Tibial nerve (tissue), 4 donors: ENCODE data around the gene FBN2. TPM values are rescaled to one million over a fixed set of nuclear protein-coding genes. Genes with fewer than 3 reads are reported as not detected.
"Not testable (repeated sequence)": the region's sequence is repeated elsewhere in the genome, so short reads cannot be mapped to it uniquely, and the experiment has no call there.

ENCODE experiments used
- DNase-seq, 2 donors: peaks; one replicate each; pipeline ENCODE4 v3.0.0-alpha.2; 2019; ENCODE audit warnings: low spot score in 2 of 2
- H3K27ac ChIP-seq, 4 donors: fragments of 200-600 bp; sonication (generic) in 3 of 4; one replicate each; pipeline ENCODE4 v1.5.1; 2017 to 2019; ENCODE audit warnings: mild to moderate bottlenecking in 1 of 4
- H3K27me3 ChIP-seq, 2 donors: fragments of 200-600 bp; sonication (generic) in 1 of 2; one replicate each; pipeline versions ENCODE4 v1.5.1 to v1.6.0; 2017 to 2019
- H3K36me3 ChIP-seq, 3 donors: fragments of 200-600 bp; sonication (generic); one replicate each; pipeline ENCODE4 v1.5.1; 2018 to 2019
- H3K4me1 ChIP-seq, 4 donors: fragments of 200-600 bp; sonication (generic) in 3 of 4; one replicate each; pipeline ENCODE4 v1.5.1; 2017 to 2019
- H3K4me3 ChIP-seq, 4 donors: fragments of 200-600 bp; sonication (generic) in 3 of 4; one replicate each; pipeline ENCODE4 v1.5.1; 2017 to 2019; ENCODE audit warnings: mild to moderate bottlenecking in 1 of 4, moderate library complexity in 1 of 4
- H3K9me3 ChIP-seq, 4 donors: fragments of 200-600 bp; sonication (generic) in 3 of 4; one replicate each; pipeline ENCODE4 v1.5.1; 2017 to 2019
- EP300 ChIP-seq, 2 donors: sonication (generic); formaldehyde crosslinking; IDR thresholded peaks; one replicate each; pipeline ENCODE4 v1.6.1; 2017; ENCODE audit warnings: antibody characterized with exemption in 2 of 2, mild to moderate bottlenecking in 1 of 2
- POLR2A ChIP-seq, 2 donors: fragments of 450-650 bp; IDR thresholded peaks; one replicate each; pipeline ENCODE4 v1.6.1; 2017; ENCODE audit warnings: antibody characterized with exemption in 2 of 2, mild to moderate bottlenecking in 2 of 2, moderate library complexity in 2 of 2
- WGBS, 2 donors: methylation state at CpG; one replicate each; pipeline ENCODE4 v1.1.5; 2018; 5-methylcytosine and 5-hydroxymethylcytosine counted together
- total RNA-seq, 4 donors: library from RNA; depleted of rRNA; stranded (reverse); fragments of >200 nt; gene quantifications; one replicate each; pipeline ENCODE4 v1.1.0, GENCODE V29; 2016
- TF ChIP-seq, protein P1 (sequence below), 5 experiments: fragments of 200-600 bp in 3 of 5; fragments of 450-650 bp in 2 of 5; sonication (generic) in 3 of 5; IDR thresholded peaks; one replicate each; pipeline ENCODE4 v1.5.1; 2016 to 2019; ENCODE audit warnings: antibody characterized with exemption in 5 of 5, mild to moderate bottlenecking in 3 of 5, moderate library complexity in 2 of 5

Gene FBN2
- total RNA-seq, 4 donors from 2014 or later, result 1.2 to 6.3 (median 3.6) TPM

GRCh38 chr5:128408622-128409021 is 129.4 kb downstream of the FBN2 start:
- peaks cover 0 to 4% (median 0%) of the 10 kb centered on the region in 4 donors for H3K4me1 ChIP-seq
- H3K27me3 ChIP-seq, result no peaks in the 10 kb centered on the region
- no peaks in the 10 kb centered on the region for H3K9me3 ChIP-seq
- DNase-seq, result no peak
- TF ChIP-seq EP300 (IDR thresholded peaks at IDR 0.05) (no peak), POLR2A (IDR thresholded peaks at IDR 0.05) (no peak)
- TF ChIP-seq, protein P1, sequence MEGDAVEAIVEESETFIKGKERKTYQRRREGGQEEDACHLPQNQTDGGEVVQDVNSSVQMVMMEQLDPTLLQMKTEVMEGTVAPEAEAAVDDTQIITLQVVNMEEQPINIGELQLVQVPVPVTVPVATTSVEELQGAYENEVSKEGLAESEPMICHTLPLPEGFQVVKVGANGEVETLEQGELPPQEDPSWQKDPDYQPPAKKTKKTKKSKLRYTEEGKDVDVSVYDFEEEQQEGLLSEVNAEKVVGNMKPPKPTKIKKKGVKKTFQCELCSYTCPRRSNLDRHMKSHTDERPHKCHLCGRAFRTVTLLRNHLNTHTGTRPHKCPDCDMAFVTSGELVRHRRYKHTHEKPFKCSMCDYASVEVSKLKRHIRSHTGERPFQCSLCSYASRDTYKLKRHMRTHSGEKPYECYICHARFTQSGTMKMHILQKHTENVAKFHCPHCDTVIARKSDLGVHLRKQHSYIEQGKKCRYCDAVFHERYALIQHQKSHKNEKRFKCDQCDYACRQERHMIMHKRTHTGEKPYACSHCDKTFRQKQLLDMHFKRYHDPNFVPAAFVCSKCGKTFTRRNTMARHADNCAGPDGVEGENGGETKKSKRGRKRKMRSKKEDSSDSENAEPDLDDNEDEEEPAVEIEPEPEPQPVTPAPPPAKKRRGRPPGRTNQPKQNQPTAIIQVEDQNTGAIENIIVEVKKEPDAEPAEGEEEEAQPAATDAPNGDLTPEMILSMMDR (IDR thresholded peaks at IDR 0.05), result no peak
- WGBS, 2 donors, result 58 to 65% methylated on average over 5 of the region's 5 CpGs
- no peak overlapping the region for H3K4me3 ChIP-seq
- H3K36me3 ChIP-seq, result no peaks in the 10 kb centered on the region
- H3K27ac ChIP-seq, result no peak overlapping the region

DNA sequence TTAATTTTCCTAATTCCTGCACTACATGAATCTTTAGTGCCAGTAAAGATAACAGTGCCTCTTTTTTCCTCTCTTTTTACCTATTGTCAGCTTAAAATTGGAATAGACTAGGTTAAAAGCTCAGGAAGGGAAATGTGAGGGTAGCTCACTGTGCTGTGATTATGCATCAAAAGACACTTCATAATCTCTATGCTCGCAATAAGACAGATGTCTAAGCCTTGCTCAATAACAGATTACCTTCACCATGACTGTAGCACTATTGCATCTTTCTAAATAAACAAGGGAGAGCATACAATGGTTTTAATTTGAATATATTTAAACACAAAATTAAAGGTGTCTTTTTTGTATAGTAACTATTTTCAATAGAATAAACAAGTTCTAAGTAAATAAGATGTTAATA is 130.1 kb downstream of the FBN2 start:
- Histone ChIP-seq H3K4me1 (peaks cover 0 to 4% (median 0%) of the 10 kb centered on the region in 4 donors), H3K4me3 (no peak overlapping the region), H3K27ac (no peak overlapping the region), H3K27me3 (no peaks in the 10 kb centered on the region), H3K9me3 (no peaks in the 10 kb centered on the region), H3K36me3 (no peaks in the 10 kb centered on the region)
- no peak for DNase-seq
- WGBS, 2 donors, result 91 to 97% methylated on average over 1 of the region's 1 CpG
- TF ChIP-seq POLR2A (IDR thresholded peaks at IDR 0.05), result no peak

GRCh38 chr5:128406803-128407202 is 131.2 kb downstream of the FBN2 start:
- no peak for DNase-seq

DNA sequence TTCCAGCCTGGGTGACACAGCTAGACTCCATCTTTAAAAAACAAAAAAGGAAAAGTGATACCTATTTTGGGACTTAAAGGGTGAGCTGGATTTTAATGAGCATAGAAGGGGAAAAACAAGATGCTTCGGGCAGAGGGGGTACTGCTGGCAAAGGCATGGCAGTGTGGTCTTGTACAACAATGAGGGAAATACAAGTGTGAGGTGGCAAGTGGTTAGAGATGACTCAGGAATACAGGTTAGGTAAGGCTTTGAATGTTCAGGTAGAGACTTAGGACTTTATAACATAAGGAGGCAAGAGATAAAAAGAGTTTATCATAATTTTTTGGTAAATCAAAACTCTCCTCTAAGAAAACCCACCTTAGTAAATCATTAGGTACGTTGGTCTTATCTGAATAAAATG is 132.9 kb downstream of the FBN2 start:
- H3K4me1 ChIP-seq, result peaks cover 0 to 4% (median 0%) of the 10 kb centered on the region in 4 donors
- no peak overlapping the region for H3K27ac ChIP-seq
- no peak for DNase-seq
- H3K36me3 ChIP-seq, result no peaks in the 10 kb centered on the region
- WGBS, 2 donors, result 85 to 88% methylated on average over 2 of the region's 2 CpGs
- no peaks in the 10 kb centered on the region for H3K9me3 ChIP-seq
- no peak for TF ChIP-seq POLR2A (IDR thresholded peaks at IDR 0.05)
- no peak for TF ChIP-seq EP300 (IDR thresholded peaks at IDR 0.05)
- TF ChIP-seq, protein P1 (IDR thresholded peaks at IDR 0.05), result no peak
- H3K27me3 ChIP-seq, result no peaks in the 10 kb centered on the region
- no peak overlapping the region for H3K4me3 ChIP-seq

More at GRCh38 chr5:128406803-128407202, 131.2 kb downstream of the FBN2 start:
- H3K4me1 ChIP-seq, result peaks cover 0 to 4% (median 0%) of the 10 kb centered on the region in 4 donors
- H3K4me3 ChIP-seq, result no peak overlapping the region
- TF ChIP-seq POLR2A (IDR thresholded peaks at IDR 0.05) (no peak), EP300 (IDR thresholded peaks at IDR 0.05) (no peak)
- TF ChIP-seq, protein P1 (IDR thresholded peaks at IDR 0.05), result no peak
- no peaks in the 10 kb centered on the region for H3K27me3 ChIP-seq
- no peaks in the 10 kb centered on the region for H3K9me3 ChIP-seq
- H3K36me3 ChIP-seq, result no peaks in the 10 kb centered on the region
- no peak overlapping the region for H3K27ac ChIP-seq
- 53 to 59% methylated on average over 3 of the region's 3 CpGs for WGBS, 2 donors

GRCh38 chr5:128403333-128403732 is 134.7 kb downstream of the FBN2 start:
- Histone ChIP-seq H3K36me3 (no peaks in the 10 kb centered on the region), H3K27ac (no peak overlapping the region), H3K27me3 (no peaks in the 10 kb centered on the region), H3K9me3 (no peaks in the 10 kb centered on the region), H3K4me1 (no peaks in the 10 kb centered on the region), H3K4me3 (no peak overlapping the region)
- DNase-seq, result no peak
- TF ChIP-seq POLR2A (IDR thresholded peaks at IDR 0.05) (no peak), EP300 (IDR thresholded peaks at IDR 0.05) (no peak)
- TF ChIP-seq, protein P1 (IDR thresholded peaks at IDR 0.05), result no peak
- WGBS, 2 donors, result 32 to 35% methylated on average over 4 of the region's 4 CpGs

DNA sequence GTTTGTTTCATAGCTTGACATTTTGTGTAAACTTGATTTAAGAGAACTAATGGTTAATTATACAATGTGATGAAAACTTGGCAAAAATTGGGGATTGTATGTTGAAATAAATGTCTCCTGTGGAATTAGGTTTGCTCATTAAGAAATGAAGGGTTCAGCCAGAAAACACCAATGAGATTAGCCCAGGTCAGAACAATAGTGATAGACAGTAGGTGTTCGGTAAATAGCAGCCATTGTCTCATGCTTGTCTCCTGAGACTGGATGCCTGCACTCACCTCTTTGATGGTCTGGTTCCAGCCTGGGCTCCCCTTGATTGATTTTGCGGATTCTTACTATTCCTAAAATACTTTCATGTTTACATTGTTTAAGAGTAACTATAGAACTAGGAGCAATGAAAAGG is 135.5 kb downstream of the FBN2 start:
- no peak overlapping the region for H3K4me3 ChIP-seq
- no peak overlapping the region for H3K27ac ChIP-seq
- H3K27me3 ChIP-seq, result no peaks in the 10 kb centered on the region
- no peaks in the 10 kb centered on the region for H3K9me3 ChIP-seq
- TF ChIP-seq POLR2A (IDR thresholded peaks at IDR 0.05), result no peak
- no peak for TF ChIP-seq EP300 (IDR thresholded peaks at IDR 0.05)
- TF ChIP-seq, protein P1 (IDR thresholded peaks at IDR 0.05), result no peak
- no peaks in the 10 kb centered on the region for H3K36me3 ChIP-seq
- WGBS, 2 donors, result 68 to 71% methylated on average over 2 of the region's 2 CpGs
- no peak for DNase-seq
- no peaks in the 10 kb centered on the region for H3K4me1 ChIP-seq

- not testable (repeated sequence) for DNase-seq
- WGBS, 2 donors, result 95 to 100% methylated on average over 2 of the region's 2 CpGs
Observed at GRCh38 chr5:128400766-128401165, 137.3 kb downstream of the FBN2 start.

More at GRCh38 chr5:128400766-128401165, 137.3 kb downstream of the FBN2 start:
- not testable (repeated sequence) for H3K4me3 ChIP-seq, H3K9me3 ChIP-seq, H3K27me3 ChIP-seq, H3K27ac ChIP-seq, H3K36me3 ChIP-seq, H3K4me1 ChIP-seq
